Effector CD8-positive, alpha-beta T cell (primary cell): ENCODE measurements around the gene TMEM208.

Source experiments
- DNase-seq: peaks from one replicate; lab custom pipeline; 2025; lab: John Stamatoyannopoulos, UW

TMEM208 gene

DNA sequence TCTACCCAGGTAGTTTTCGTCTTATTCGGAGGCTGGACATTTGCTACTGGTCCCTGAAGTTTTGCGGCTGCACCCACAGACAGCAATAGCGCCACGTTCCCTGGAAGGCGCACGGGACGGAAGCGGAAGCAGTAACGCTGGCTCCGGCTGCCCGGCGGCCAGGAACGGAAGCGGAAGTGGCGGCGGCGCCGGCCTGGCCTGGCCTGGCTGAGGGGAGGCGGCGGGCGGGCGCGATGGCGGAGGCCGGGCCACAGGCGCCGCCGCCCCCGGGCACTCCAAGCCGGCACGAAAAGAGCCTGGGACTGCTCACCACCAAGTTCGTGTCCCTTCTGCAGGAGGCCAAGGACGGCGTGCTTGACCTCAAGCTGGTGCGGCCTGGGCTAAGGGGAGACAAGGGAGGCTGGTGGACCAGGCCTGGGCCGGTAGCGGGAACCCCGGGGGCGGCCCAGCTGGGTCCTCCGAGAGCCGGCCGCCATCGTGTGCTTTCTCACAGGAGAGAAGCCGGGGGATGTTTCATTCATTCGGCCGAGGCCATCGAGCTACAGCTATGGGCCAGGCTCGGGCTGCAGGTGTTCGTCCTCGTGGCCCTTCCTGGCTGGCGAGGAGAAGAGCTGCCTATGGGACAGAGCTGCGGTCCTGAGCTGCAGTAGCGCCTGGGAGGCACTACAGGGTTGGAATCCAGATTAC is 34.8 kb upstream of the TMEM208 start, which contains the start of gene E2F4:
Gene E2F4 (plus strand): TSS at position 161 of the 687 bp plus-strand sequence. CDS start 73 bp downstream, at position 234.
- DNase-seq = peak; percentile 65

DNA sequence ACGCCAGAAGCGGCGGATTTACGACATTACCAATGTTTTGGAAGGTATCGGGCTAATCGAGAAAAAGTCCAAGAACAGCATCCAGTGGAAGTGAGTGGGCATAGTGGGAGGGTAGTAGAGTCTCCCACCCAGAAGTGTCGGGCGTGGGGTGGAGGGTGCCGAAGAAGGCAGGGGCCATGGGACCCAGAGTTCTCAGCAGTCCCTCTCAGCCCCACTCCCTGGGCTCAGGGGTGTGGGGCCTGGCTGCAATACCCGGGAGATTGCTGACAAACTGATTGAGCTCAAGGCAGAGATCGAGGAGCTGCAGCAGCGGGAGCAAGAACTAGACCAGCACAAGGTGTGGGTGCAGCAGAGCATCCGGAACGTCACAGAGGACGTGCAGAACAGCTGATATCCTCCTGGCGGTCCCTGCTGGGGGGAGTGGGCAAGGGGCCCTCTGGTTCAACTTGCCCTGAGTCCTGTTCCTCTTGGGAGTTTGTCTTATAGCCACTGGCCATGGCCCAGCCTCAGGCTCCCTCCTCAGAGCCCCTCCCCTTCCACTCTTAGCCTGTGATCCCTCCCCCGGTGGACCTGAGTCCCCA is 34.1 kb upstream of the TMEM208 start:
- no peak for DNase-seq

- DNase-seq = no peak
Measured at GRCh38 chr16:67193536-67193935, 33.4 kb upstream of the TMEM208 start.

DNA sequence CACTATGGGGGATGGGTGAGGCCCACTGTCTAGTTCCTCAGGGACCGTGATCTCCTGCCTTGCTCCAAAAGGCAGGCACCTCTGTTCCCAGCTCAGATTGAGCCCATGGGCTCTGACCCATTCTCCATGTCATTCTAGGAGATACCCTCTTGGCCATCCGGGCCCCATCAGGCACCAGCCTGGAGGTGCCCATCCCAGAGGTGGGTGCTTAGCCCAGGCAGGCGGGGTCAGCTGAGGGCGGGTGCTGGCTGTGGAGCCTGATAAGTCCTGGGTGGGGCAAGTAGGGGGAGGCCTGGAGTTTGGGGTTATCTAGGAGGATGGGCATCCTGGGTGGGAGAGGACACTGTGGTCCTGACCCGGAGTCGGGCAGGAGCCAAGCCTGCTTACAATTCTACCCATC is 32.7 kb upstream of the TMEM208 start:
- no peak for DNase-seq

- DNase-seq = no peak
Measured at GRCh38 chr16:67195676-67196075, 31.3 kb upstream of the TMEM208 start.

GRCh38 chr16:67196881-67197280 is 30.0 kb upstream of the TMEM208 start:
- DNase-seq = no peak

GRCh38 chr16:67197704-67198103 is 29.2 kb upstream of the TMEM208 start:
- no peak for DNase-seq

- DNase-seq = no peak
Measured at GRCh38 chr16:67198238-67198734, 28.6 kb upstream of the TMEM208 start.

GRCh38 chr16:67199011-67199807 is 27.7 kb upstream of the TMEM208 start, which contains the start of gene ELMO3:
Gene ELMO3, plus strand, starts transcription at chr16:67199131. Its CDS starts 196 bp downstream, at chr16:67199327.
- DNase-seq = no peak

DNA sequence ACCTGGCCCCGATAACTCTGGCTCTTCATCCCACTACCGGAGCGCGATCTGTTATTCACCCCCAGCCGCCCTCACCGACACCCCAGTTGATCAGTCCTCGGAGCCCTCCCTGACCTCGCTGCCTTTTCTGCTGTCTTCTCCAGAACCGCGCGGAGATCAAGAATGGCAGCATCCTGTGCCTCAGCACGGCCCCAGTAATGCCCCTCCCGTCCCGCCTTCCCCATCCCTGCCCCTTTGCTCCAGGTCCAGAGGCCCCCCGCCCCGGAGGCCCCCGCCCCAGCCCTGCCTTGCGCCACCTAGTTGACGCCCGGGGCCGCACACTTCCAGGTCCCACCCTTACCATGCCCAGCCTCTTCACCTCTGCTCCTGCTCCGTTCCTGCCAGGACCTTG is 27.1 kb upstream of the TMEM208 start:
- DNase-seq = no peak

GRCh38 chr16:67200491-67200890 is 26.4 kb upstream of the TMEM208 start:
- DNase-seq = no peak

GRCh38 chr16:67201411-67202345 is 25.3 kb upstream of the TMEM208 start:
- no peak for DNase-seq

DNA sequence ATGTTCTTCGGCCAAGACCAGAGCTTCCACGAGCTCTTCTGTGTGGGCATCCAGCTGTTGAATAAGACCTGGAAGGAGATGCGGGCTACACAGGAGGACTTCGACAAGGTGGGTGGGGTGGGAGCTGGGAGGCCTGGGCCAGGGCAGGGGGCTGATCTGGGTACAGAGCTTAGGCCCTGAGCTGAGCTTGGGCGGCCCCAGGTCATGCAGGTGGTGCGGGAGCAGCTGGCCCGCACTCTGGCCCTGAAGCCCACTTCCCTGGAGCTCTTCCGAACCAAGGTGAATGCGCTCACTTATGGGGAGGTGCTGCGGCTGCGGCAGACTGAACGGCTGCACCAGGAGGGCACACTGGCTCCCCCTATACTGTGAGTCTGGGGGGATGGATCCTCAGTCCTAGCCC is 24.5 kb upstream of the TMEM208 start:
- no peak for DNase-seq

GRCh38 chr16:67202956-67203493 is 23.9 kb upstream of the TMEM208 start:
- DNase-seq = no peak

- no peak for DNase-seq
Measured at GRCh38 chr16:67204076-67204475, 22.9 kb upstream of the TMEM208 start.

DNA sequence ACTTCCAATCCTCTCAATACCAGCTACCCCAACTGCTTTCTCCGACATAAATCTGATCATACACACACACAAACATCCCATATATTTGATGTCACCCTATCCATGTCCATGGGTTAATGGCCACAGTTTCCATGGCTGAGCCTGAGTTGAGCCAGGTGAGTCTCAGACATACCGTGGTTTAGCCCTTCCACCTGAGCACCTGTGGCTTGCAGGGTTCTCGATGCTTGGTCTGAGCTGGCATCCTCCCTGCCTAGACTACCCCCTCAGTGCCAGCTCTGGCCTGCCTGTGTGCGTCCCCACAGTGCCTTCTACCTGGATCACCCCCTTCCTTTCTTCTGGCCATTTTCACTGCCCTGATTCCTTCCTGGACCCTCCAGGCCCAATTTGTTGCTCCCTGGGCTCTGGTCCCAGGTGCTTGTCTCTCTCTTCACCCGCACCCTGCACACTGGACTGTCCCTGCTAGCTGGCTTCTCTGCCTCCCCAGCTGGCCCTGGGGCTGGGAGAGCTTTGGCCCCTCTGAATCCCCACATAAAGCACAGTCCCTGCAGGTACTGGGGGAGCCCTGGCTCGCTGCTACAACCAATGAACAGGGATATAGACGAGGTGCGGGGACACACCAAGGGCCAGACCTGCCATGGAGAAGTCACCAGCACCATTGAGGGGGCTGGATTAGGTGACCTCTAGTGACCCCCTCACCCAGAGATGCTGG is 20.6 kb upstream of the TMEM208 start:
- DNase-seq = no peak

GRCh38 chr16:67206838-67207248 is 20.1 kb upstream of the TMEM208 start:
- DNase-seq = no peak

GRCh38 chr16:67207249-67208091 is 19.5 kb upstream of the TMEM208 start:
- DNase-seq = no peak

GRCh38 chr16:67208154-67208896 is 18.6 kb upstream of the TMEM208 start:
- no peak for DNase-seq
